Prostate gland (tissue), 2 donors: ENCODE measurements around the gene HTR2B. TPM values are rescaled to one million over a fixed set of nuclear protein-coding genes. Genes with fewer than 3 reads are reported as not detected.

ENCODE experiments used
- DNase-seq: peaks from one replicate; pipeline ENCODE4 v3.0.0-alpha.2; 2019; ENCODE audit warnings: low spot score
- H3K27ac ChIP-seq, 2 donors: fragments of 200-600 bp; sonication (generic); 2 replicates each; pipeline ENCODE4 v1.5.1; 2017 to 2019
- H3K27me3 ChIP-seq: fragments of 200-600 bp; sonication (generic); replicated peaks from 2 replicates; pipeline ENCODE4 v1.5.1; 2019; ENCODE audit not compliant: insufficient read depth
- H3K36me3 ChIP-seq, 2 donors: fragments of 200-600 bp; sonication (generic); 1 replicate in 1 of 2; 2 replicates in 1 of 2; pipeline versions ENCODE4 v1.5.1 to v1.8.1; 2017 to 2019
- H3K4me1 ChIP-seq: fragments of 200-600 bp; sonication (generic); replicated peaks from 2 replicates; pipeline ENCODE4 v1.5.1; 2019
- H3K4me3 ChIP-seq, 2 donors: fragments of 200-600 bp; sonication (generic); 2 replicates each; pipeline ENCODE4 v1.5.1; 2017 to 2019
- H3K9me3 ChIP-seq: fragments of 200-600 bp; sonication (generic); 2 replicates; pipeline ENCODE4 v1.5.1; 2017
- CTCF ChIP-seq, 4 experiments: fragments of 200-600 bp in 2 of 4; fragments of 450-650 bp in 2 of 4; sonication (generic) in 2 of 4; IDR thresholded peaks; 1 replicate in 3 of 4; 2 replicates in 1 of 4; pipeline ENCODE4 v1.5.1; 2016 to 2019; ENCODE audit warnings: antibody characterized with exemption in 4 of 4, mild to moderate bottlenecking in 2 of 4, moderate library complexity in 2 of 4
- POLR2A ChIP-seq: fragments of 450-650 bp; IDR thresholded peaks from one replicate; pipeline ENCODE4 v1.6.1; 2016; ENCODE audit warnings: antibody characterized with exemption, mild to moderate bottlenecking
- POLR2AphosphoS5 ChIP-seq: sonication (generic); formaldehyde crosslinking; IDR thresholded peaks from one replicate; pipeline ENCODE4 v1.6.1; 2017; ENCODE audit warnings: antibody characterized with exemption
- WGBS: methylation state at CpG from one replicate; pipeline ENCODE4 v1.1.5; 2018; 5-methylcytosine and 5-hydroxymethylcytosine counted together
- intact Hi-C: fragments of 100-400 bp; cut with DNase I; formaldehyde crosslinking; loops from one replicate; pipeline ENCODE4 v1.14.2; 2022
- total RNA-seq, 2 donors: library from RNA; depleted of rRNA; stranded (reverse); fragments of >200 nt; gene quantifications; one replicate each; pipeline ENCODE4 v1.1.0, GENCODE V29; 2016

The HTR2B gene
- total RNA-seq, 2 donors from 2014 or later: not detected

- Histone ChIP-seq H3K27ac (no peak overlapping the region), H3K4me3 (no peak overlapping the region), H3K27me3 (no peaks in the 10 kb centered on the region), H3K4me1 (no peaks in the 10 kb centered on the region), H3K9me3 (no peaks in the 10 kb centered on the region), H3K36me3 (no peaks in the 10 kb centered on the region)
- DNase-seq: no peak
- 87% methylated on average over 4 of the region's 4 CpGs for WGBS
- TF ChIP-seq POLR2AphosphoS5 (no peak), CTCF (IDR thresholded peaks at IDR 0.05) (no peak), POLR2A (no peak)
- intact Hi-C loops: no loop called here
These were observed 43.8 kb upstream of the HTR2B start for GRCh38 chr2:231168460-231169139.

- H3K36me3 ChIP-seq: no peaks in the 10 kb centered on the region
- H3K4me1 ChIP-seq: no peaks in the 10 kb centered on the region
- H3K27ac ChIP-seq: no peak overlapping the region
These were observed 43.1 kb upstream of the HTR2B start for GRCh38 chr2:231167745-231168459.

GRCh38 chr2:231163414-231164095 is 38.7 kb upstream of the HTR2B start:
- no peak overlapping the region for H3K4me3 ChIP-seq
- H3K4me1 ChIP-seq: no peaks in the 10 kb centered on the region
- no peak overlapping the region for H3K27ac ChIP-seq
- no peaks in the 10 kb centered on the region for H3K27me3 ChIP-seq
- 93% methylated on average over 4 of the region's 4 CpGs for WGBS
- no peaks in the 10 kb centered on the region for H3K36me3 ChIP-seq
- intact Hi-C loops: no loop called here
- no peak for DNase-seq
- no peak for TF ChIP-seq POLR2AphosphoS5
- no peak for TF ChIP-seq POLR2A
- TF ChIP-seq CTCF (IDR thresholded peaks at IDR 0.05): no peak
- H3K9me3 ChIP-seq: no peaks in the 10 kb centered on the region

More at GRCh38 chr2:231167745-231168459, 43.1 kb upstream of the HTR2B start:
- H3K4me3 ChIP-seq: no peak overlapping the region
- intact Hi-C loops: no loop called here
- 87% methylated on average over 6 of the region's 6 CpGs for WGBS
- H3K27me3 ChIP-seq: no peaks in the 10 kb centered on the region
- H3K9me3 ChIP-seq: no peaks in the 10 kb centered on the region
- DNase-seq: no peak
- TF ChIP-seq POLR2A (no peak), CTCF (IDR thresholded peaks at IDR 0.05) (no peak), POLR2AphosphoS5 (no peak)

GRCh38 chr2:231163011-231163410 is 38.2 kb upstream of the HTR2B start:
- Histone ChIP-seq H3K27ac (no peak overlapping the region), H3K9me3 (no peaks in the 10 kb centered on the region), H3K27me3 (no peaks in the 10 kb centered on the region), H3K4me3 (no peak overlapping the region), H3K36me3 (no peaks in the 10 kb centered on the region), H3K4me1 (no peaks in the 10 kb centered on the region)
- WGBS: 89% methylated on average over 3 of the region's 3 CpGs
- TF ChIP-seq POLR2A: no peak
- TF ChIP-seq CTCF (IDR thresholded peaks at IDR 0.05): no peak
- no peak for TF ChIP-seq POLR2AphosphoS5
- intact Hi-C loops: no loop called here
- DNase-seq: no peak
